H9 (cell line): ENCODE results near the gene TRERF1. TPM values are rescaled to one million over a fixed set of nuclear protein-coding genes. Genes with fewer than 3 reads are reported as not detected.

Experiments used
- DNase-seq: peaks from one replicate; pipeline ENCODE4 v3.0.0-alpha.2; 2017
- H2AFZ ChIP-seq: one replicate; pipeline ENCODE4 v1.6.1; 2013; ENCODE audit warnings: mild to moderate bottlenecking, low read length, control low read depth, moderate library complexity
- H2AK5ac ChIP-seq: 2 replicates; pipeline ENCODE4 v1.6.1; 2013; ENCODE audit warnings: low read length, control low read depth, mixed read lengths; ENCODE audit not compliant: insufficient read length
- H2BK120ac ChIP-seq: one replicate; pipeline ENCODE4 v1.6.1; 2013; ENCODE audit warnings: low read depth, mild to moderate bottlenecking, low read length, control low read depth, inconsistent platforms; ENCODE audit not compliant: poor library complexity, severe bottlenecking
- H2BK12ac ChIP-seq: 2 replicates; pipeline ENCODE4 v1.6.1; 2013; ENCODE audit warnings: low read length, control low read depth, mixed read lengths, low read depth; ENCODE audit not compliant: insufficient read length
- H2BK15ac ChIP-seq: 2 replicates; pipeline ENCODE4 v1.6.1; 2013; ENCODE audit warnings: low read depth, low read length, control low read depth
- H2BK20ac ChIP-seq: one replicate; pipeline ENCODE4 v1.6.1; 2013; ENCODE audit warnings: low read depth, mild to moderate bottlenecking, low read length, control low read depth, inconsistent platforms; ENCODE audit not compliant: poor library complexity, severe bottlenecking
- H2BK5ac ChIP-seq: 2 replicates; pipeline ENCODE4 v1.6.1; 2013; ENCODE audit warnings: low read length, control low read depth, mixed read lengths; ENCODE audit not compliant: insufficient read length
- H3K14ac ChIP-seq: 2 replicates; pipeline ENCODE4 v1.6.1; 2013; ENCODE audit warnings: low read length, control low read depth; ENCODE audit not compliant: insufficient read depth
- H3K18ac ChIP-seq: 2 replicates; pipeline ENCODE4 v1.6.1; 2013; ENCODE audit warnings: low read depth, mild to moderate bottlenecking, mixed read lengths, low read length, control low read depth; ENCODE audit not compliant: insufficient read length
- H3K23ac ChIP-seq: 2 replicates; pipeline ENCODE4 v1.6.1; 2013; ENCODE audit warnings: low read length, control low read depth, mixed read lengths, low read depth; ENCODE audit not compliant: insufficient read length
- H3K23me2 ChIP-seq: 2 replicates; pipeline ENCODE4 v1.6.1; 2013; ENCODE audit warnings: low read depth, mild to moderate bottlenecking, mixed read lengths, low read length, control low read depth; ENCODE audit not compliant: insufficient read length, poor library complexity, severe bottlenecking
- H3K27ac ChIP-seq: 2 replicates; pipeline ENCODE4 v1.5.1; 2013; ENCODE audit warnings: low read length, control low read depth, mixed read lengths, low read depth; ENCODE audit not compliant: insufficient read length
- H3K27me3 ChIP-seq: 2 replicates; pipeline ENCODE4 v1.6.1; 2013; ENCODE audit warnings: low read length, control low read depth, inconsistent platforms; ENCODE audit not compliant: insufficient read depth
- H3K4ac ChIP-seq: 2 replicates; pipeline ENCODE4 v1.6.1; 2013; ENCODE audit warnings: low read depth, mild to moderate bottlenecking, control low read depth, inconsistent platforms, low read length, moderate library complexity
- H3K4me1 ChIP-seq: 2 replicates; pipeline ENCODE4 v1.6.1; 2013; ENCODE audit warnings: low read length, control low read depth, inconsistent platforms; ENCODE audit not compliant: insufficient read depth
- H3K4me2 ChIP-seq: 2 replicates; pipeline ENCODE4 v1.6.1; 2013; ENCODE audit warnings: low read length, control low read depth, mixed read lengths; ENCODE audit not compliant: insufficient read length, insufficient read depth
- H3K56ac ChIP-seq: 2 replicates; pipeline ENCODE4 v1.6.1; 2013; ENCODE audit warnings: low read depth, mild to moderate bottlenecking, mixed read lengths, low read length, control low read depth; ENCODE audit not compliant: insufficient read length
- H3K79me1 ChIP-seq: 2 replicates; pipeline ENCODE4 v1.6.1; 2013; ENCODE audit warnings: low read depth, mild to moderate bottlenecking, moderate library complexity, low read length, control low read depth, inconsistent platforms; ENCODE audit not compliant: insufficient read depth, poor library complexity, severe bottlenecking
- H3K79me2 ChIP-seq: 2 replicates; pipeline ENCODE4 v1.6.1; 2013; ENCODE audit warnings: low read length, control low read depth, inconsistent platforms; ENCODE audit not compliant: insufficient read depth
- H3K9ac ChIP-seq: 2 replicates; pipeline ENCODE4 v1.6.1; 2013; ENCODE audit warnings: low read length, control low read depth, mixed read lengths; ENCODE audit not compliant: insufficient read length; ENCODE audit errors: extremely low read depth
- H3K9me3 ChIP-seq: one replicate; pipeline ENCODE4 v1.6.1; 2013; ENCODE audit warnings: low read depth, low read length, inconsistent platforms; ENCODE audit not compliant: control insufficient read depth
- H3T11ph ChIP-seq: one replicate; pipeline ENCODE4 v1.6.1; 2013; ENCODE audit warnings: mild to moderate bottlenecking, low read length, control low read depth, inconsistent platforms
- H4K20me1 ChIP-seq: one replicate; pipeline ENCODE4 v1.6.1; 2013; ENCODE audit not compliant: control insufficient read depth, insufficient read length, insufficient read depth
- H4K5ac ChIP-seq: 2 replicates; pipeline ENCODE4 v1.6.1; 2013; ENCODE audit warnings: low read depth, mild to moderate bottlenecking, mixed read lengths, low read length, control low read depth; ENCODE audit not compliant: insufficient read length
- H4K8ac ChIP-seq: replicated peaks from 2 replicates; pipeline ENCODE4 v1.6.1; 2013; ENCODE audit warnings: low read length, control low read depth, mixed read lengths, low read depth; ENCODE audit not compliant: insufficient read length
- H4K91ac ChIP-seq: 2 replicates; pipeline ENCODE4 v1.6.1; 2013; ENCODE audit warnings: low read depth, mild to moderate bottlenecking, moderate library complexity, mixed read lengths, low read length, control low read depth; ENCODE audit not compliant: insufficient read length
- H3K27ac Mint-ChIP-seq, 3 experiments: 2 replicates in 2 of 3; 3 replicates in 1 of 3; pipeline ENCODE4 v1.8.0; 2020 to 2021; ENCODE audit warnings: mixed read lengths in 3 of 3, mild to moderate bottlenecking in 1 of 3, moderate library complexity in 1 of 3
- H3K27me3 Mint-ChIP-seq: 2 replicates; pipeline ENCODE4 v1.8.0; 2021; ENCODE audit warnings: low read depth, mild to moderate bottlenecking, moderate library complexity, mixed read lengths
- H3K36me3 Mint-ChIP-seq, 3 experiments: 2 replicates in 2 of 3; 3 replicates in 1 of 3; pipeline ENCODE4 v1.8.0; 2020 to 2021; ENCODE audit warnings: low read depth in 3 of 3, mixed read lengths in 3 of 3; ENCODE audit not compliant: insufficient read depth in 1 of 3
- H3K4me1 Mint-ChIP-seq, 2 experiments: 2 replicates each; pipeline ENCODE4 v1.8.0; 2020; ENCODE audit warnings: mixed read lengths in 2 of 2
- H3K4me3 Mint-ChIP-seq, 2 experiments: 2 replicates in 1 of 2; 3 replicates in 1 of 2; pipeline ENCODE4 v1.8.0; 2020 to 2021; ENCODE audit warnings: mild to moderate bottlenecking in 2 of 2, mixed read lengths in 2 of 2, moderate library complexity in 1 of 2
- H3K9me3 Mint-ChIP-seq, 2 experiments: 2 replicates in 1 of 2; 3 replicates in 1 of 2; pipeline ENCODE4 v1.8.0; 2020; ENCODE audit warnings: mild to moderate bottlenecking in 2 of 2, mixed read lengths in 2 of 2, moderate library complexity in 1 of 2
- CTCF ChIP-seq: fragments of 200-600 bp; sonication (generic); conservative IDR thresholded peaks from 3 replicates; pipeline ENCODE4 v1.8.0; 2021; ENCODE audit warnings: antibody characterized with exemption, mild to moderate bottlenecking
- WGBS: extraction: QIAGEN DNeasy Blood & Tissue Kit; methylation state at CpG from one replicate; pipeline ENCODE4 v1.1.7; 2013; ENCODE audit warnings: missing lambda C conversion rate, low lambda C conversion rate, mixed read lengths; ENCODE audit not compliant: insufficient read length; ENCODE audit errors: extremely low coverage; 5-methylcytosine and 5-hydroxymethylcytosine counted together
- total RNA-seq: library from RNA; stranded (reverse); gene quantifications from 2 replicates; pipeline ENCODE4 v1.2.1, GENCODE V29; 2021

TRERF1 gene
- total RNA-seq, 1 experiment from 2014 or later = 19.7 TPM

DNA sequence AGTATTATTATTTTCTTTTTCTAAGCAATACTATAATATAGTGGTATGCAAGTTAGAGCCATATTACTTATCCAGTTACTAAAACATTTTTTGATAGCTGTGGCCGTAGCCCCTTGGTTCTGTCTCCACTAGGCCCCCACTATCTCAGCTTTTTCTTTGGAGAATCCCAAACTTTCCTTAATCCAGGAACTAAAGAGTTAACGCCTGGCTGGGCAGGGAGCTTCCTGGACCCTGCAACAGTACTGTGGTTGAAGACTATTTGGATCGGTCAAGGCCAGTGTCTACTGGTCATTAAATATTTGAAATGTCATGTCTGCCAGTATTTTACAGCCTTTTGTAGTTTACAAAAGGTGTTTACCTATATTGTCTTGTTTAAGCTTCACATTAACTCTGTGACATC lies 20.0 kb upstream of the TRERF1 start:
- H2BK20ac ChIP-seq = no peak overlapping the region
- no peak overlapping the region for H3K27ac ChIP-seq
- TF ChIP-seq CTCF = no peak
- no peaks in the 10 kb centered on the region for H4K20me1 ChIP-seq
- H2AFZ ChIP-seq = no peak overlapping the region
- no peak overlapping the region for H2BK12ac ChIP-seq
- Mint-ChIP-seq H3K4me1 (peaks cover 8 to 11% of the 10 kb centered on the region in 2 experiments; a peak in 3 of 4 replicates), H3K27me3 (no peaks in the 10 kb centered on the region; the same call in 1 of the 2 replicates), H3K36me3 (peaks cover 1 to 12% (median 2%) of the 10 kb centered on the region in 3 experiments; a peak in 3 of 7 replicates), H3K4me3 (no peak overlapping the region), H3K9me3 (peaks cover 23% of the 10 kb centered on the region in 2 experiments), H3K27ac (no peak overlapping the region; a peak in 1 of 7 replicates)
- no peak overlapping the region for H4K5ac ChIP-seq
- WGBS = no CpG with 5 or more reads among the region's 3 CpGs
- H2BK5ac ChIP-seq = no peak overlapping the region
- no peak overlapping the region for H2BK120ac ChIP-seq
- no peak overlapping the region for H2AK5ac ChIP-seq
- H3K4ac ChIP-seq = no peak overlapping the region
- H3K27me3 ChIP-seq = no peaks in the 10 kb centered on the region
- no peaks in the 10 kb centered on the region for H3K9me3 ChIP-seq
- no peak overlapping the region for H4K8ac ChIP-seq
- no peak overlapping the region for H3K18ac ChIP-seq
- no peak for DNase-seq
- H3K23me2 ChIP-seq = no peaks in the 10 kb centered on the region
- no peak overlapping the region for H2BK15ac ChIP-seq
- H3K56ac ChIP-seq = no peak overlapping the region
- H3K79me1 ChIP-seq = no peaks in the 10 kb centered on the region
- H3K4me1 ChIP-seq = no peaks in the 10 kb centered on the region
- no peak overlapping the region for H3K14ac ChIP-seq
- H3K79me2 ChIP-seq = no peaks in the 10 kb centered on the region
- no peak overlapping the region for H3K23ac ChIP-seq
- H4K91ac ChIP-seq = no peak overlapping the region
- H3K4me2 ChIP-seq = no peak overlapping the region
- H3K9ac ChIP-seq = no peak overlapping the region
- no peak overlapping the region for H3T11ph ChIP-seq
